ENCODE results near the gene ARPP21. TPM values are rescaled to one million over a fixed set of nuclear protein-coding genes. Genes with fewer than 3 reads are reported as not detected.

Gene ARPP21
- total RNA-seq, 3 donors from 2014 or later: 0.29 to 1.9 (median 0.46) TPM

GRCh38 chr3:35745351-35745750 is 106.0 kb downstream of the ARPP21 start:
- Histone ChIP-seq H3K4me1 (ENCODE audit: low read depth) (no peaks in the 10 kb centered on the region), H3K36me3 (ENCODE audit: low read depth) (no peaks in the 10 kb centered on the region), H3K9me3 (no peaks in the 10 kb centered on the region), H3K4me3 (no peak overlapping the region)
- intact Hi-C loops (cut with DNase I, micrococcal nuclease): no loop called here
- no peak for TF ChIP-seq CTCF (IDR thresholded peaks at IDR 0.05)
- no peak for DNase-seq
- ATAC-seq: no peak

- Histone ChIP-seq H3K36me3 (ENCODE audit: low read depth) (no peaks in the 10 kb centered on the region), H3K4me3 (no peak overlapping the region), H3K9me3 (no peaks in the 10 kb centered on the region), H3K4me1 (ENCODE audit: low read depth) (no peaks in the 10 kb centered on the region)
- intact Hi-C loops (cut with DNase I, micrococcal nuclease): no loop called here
- DNase-seq (no peak), ATAC-seq (no peak)
- no peak for TF ChIP-seq CTCF (IDR thresholded peaks at IDR 0.05)
Observed at GRCh38 chr3:35745802-35746484, 106.6 kb downstream of the ARPP21 start.

- H3K36me3 ChIP-seq (ENCODE audit: low read depth): no peaks in the 10 kb centered on the region
- TF ChIP-seq CTCF (IDR thresholded peaks at IDR 0.05): no peak
Observed at GRCh38 chr3:35746492-35746891, 107.2 kb downstream of the ARPP21 start.

GRCh38 chr3:35748144-35748543 is 108.8 kb downstream of the ARPP21 start:
- no peak for ATAC-seq
- Histone ChIP-seq H3K4me3 (no peak overlapping the region), H3K36me3 (ENCODE audit: low read depth) (no peaks in the 10 kb centered on the region), H3K4me1 (ENCODE audit: low read depth) (no peaks in the 10 kb centered on the region), H3K9me3 (no peaks in the 10 kb centered on the region)
- intact Hi-C loops (cut with DNase I, micrococcal nuclease): no loop called here
- no peak for DNase-seq
- no peak for TF ChIP-seq CTCF (IDR thresholded peaks at IDR 0.05)

More at GRCh38 chr3:35746492-35746891, 107.2 kb downstream of the ARPP21 start:
- Histone ChIP-seq H3K9me3 (no peaks in the 10 kb centered on the region), H3K4me1 (ENCODE audit: low read depth) (no peaks in the 10 kb centered on the region), H3K4me3 (no peak overlapping the region)
- ATAC-seq: no peak
- intact Hi-C loops (cut with DNase I, micrococcal nuclease): no loop called here
- DNase-seq: no peak

- Histone ChIP-seq H3K4me1 (ENCODE audit: low read depth) (no peaks in the 10 kb centered on the region), H3K36me3 (ENCODE audit: low read depth) (no peaks in the 10 kb centered on the region), H3K4me3 (no peak overlapping the region), H3K9me3 (no peaks in the 10 kb centered on the region)
- intact Hi-C loops (cut with DNase I, micrococcal nuclease): no loop called here
- DNase-seq (no peak), ATAC-seq (no peak)
- no peak for TF ChIP-seq CTCF (IDR thresholded peaks at IDR 0.05)
Observed at GRCh38 chr3:35751207-35751606, 111.9 kb downstream of the ARPP21 start.
